ENCODE results near the gene SETBP1. TPM values are rescaled to one million over a fixed set of nuclear protein-coding genes. Genes with fewer than 3 reads are reported as not detected.

Gene SETBP1
- total RNA-seq, 3 donors from 2014 or later = 15.0 to 97.2 (median 17.8) TPM

GRCh38 chr18:44683556-44683955, 2.9 kb downstream of the SETBP1 start:
- H3K4me1 ChIP-seq (ENCODE audit: low read depth) = peaks cover 3% of the 10 kb centered on the region
- no peaks in the 10 kb centered on the region for H3K9me3 ChIP-seq
- intact Hi-C loops (cut with DNase I, micrococcal nuclease) = no loop called here
- TF ChIP-seq CTCF (IDR thresholded peaks at IDR 0.05) = no peak
- DNase-seq = no peak
- H3K4me3 ChIP-seq = no peak overlapping the region
- H3K36me3 ChIP-seq (ENCODE audit: low read depth) = no peaks in the 10 kb centered on the region
- no peak for ATAC-seq

GRCh38 chr18:44685296-44685695, 4.6 kb downstream of the SETBP1 start:
- no peak overlapping the region for H3K4me3 ChIP-seq
- H3K9me3 ChIP-seq = no peaks in the 10 kb centered on the region
- TF ChIP-seq CTCF (IDR thresholded peaks at IDR 0.05) = no peak
- intact Hi-C loops (cut with DNase I, micrococcal nuclease) = no loop called here
- no peaks in the 10 kb centered on the region for H3K36me3 ChIP-seq (ENCODE audit: low read depth)
- H3K4me1 ChIP-seq (ENCODE audit: low read depth) = no peaks in the 10 kb centered on the region
- ATAC-seq (no peak), DNase-seq (no peak)

- no peaks in the 10 kb centered on the region for H3K4me1 ChIP-seq (ENCODE audit: low read depth)
- intact Hi-C loops (cut with DNase I, micrococcal nuclease) = no loop called here
- H3K4me3 ChIP-seq = no peak overlapping the region
- no peaks in the 10 kb centered on the region for H3K9me3 ChIP-seq
- ATAC-seq (no peak), DNase-seq (no peak)
- no peak for TF ChIP-seq CTCF (IDR thresholded peaks at IDR 0.05)
- no peaks in the 10 kb centered on the region for H3K36me3 ChIP-seq (ENCODE audit: low read depth)
Measured at GRCh38 chr18:44686156-44686555, 5.5 kb downstream of the SETBP1 start.

GRCh38 chr18:44687421-44687820, 6.7 kb downstream of the SETBP1 start:
- Histone ChIP-seq H3K4me3 (no peak overlapping the region), H3K4me1 (ENCODE audit: low read depth) (no peaks in the 10 kb centered on the region), H3K36me3 (ENCODE audit: low read depth) (no peaks in the 10 kb centered on the region), H3K9me3 (no peaks in the 10 kb centered on the region)
- intact Hi-C loops (cut with DNase I, micrococcal nuclease) = no loop called here
- ATAC-seq (no peak), DNase-seq (no peak)
- TF ChIP-seq CTCF (IDR thresholded peaks at IDR 0.05) = no peak

GRCh38 chr18:44689736-44690135, 9.0 kb downstream of the SETBP1 start:
- TF ChIP-seq CTCF (IDR thresholded peaks at IDR 0.05) = no peak
- Histone ChIP-seq H3K4me3 (no peak overlapping the region), H3K9me3 (no peaks in the 10 kb centered on the region), H3K36me3 (ENCODE audit: low read depth) (no peaks in the 10 kb centered on the region), H3K4me1 (ENCODE audit: low read depth) (no peaks in the 10 kb centered on the region)
- no peak for DNase-seq
- no peak for ATAC-seq
- intact Hi-C loops (cut with DNase I, micrococcal nuclease) = no loop called here

Data from mucosa of descending colon (tissue), 3 donors.